SK-N-MC (cell line): ENCODE data around the gene ZNF830.

Source experiments
- EZH2 ChIP-seq: fragments of 200-600 bp; sonication (generic); IDR thresholded peaks from one replicate; pipeline ENCODE4 v1.6.1; 2017; ENCODE audit warnings: antibody characterized with exemption
- FOXP2 ChIP-seq: optimal IDR thresholded peaks from 2 replicates; pipeline ENCODE3; 2011; ENCODE audit warnings: mild to moderate bottlenecking, moderate library complexity; ENCODE audit not compliant: insufficient read depth; ENCODE audit errors: extremely low read length, control extremely low read depth
- POLR2AphosphoS5 ChIP-seq: IDR thresholded peaks from 2 replicates; pipeline ENCODE4 v1.6.1; 2012; ENCODE audit warnings: mild to moderate bottlenecking, low read depth, low read length, borderline replicate concordance

- TF ChIP-seq POLR2AphosphoS5 (no peak), EZH2 (no peak), FOXP2 (no peak)
These were observed 38.1 kb downstream of the ZNF830 start for GRCh38 chr17:34999456-34999855.
